Ascending aorta (tissue), 2 donors: ENCODE measurements around the gene OLFM1. TPM values are rescaled to one million over a fixed set of nuclear protein-coding genes. Genes with fewer than 3 reads are reported as not detected.

Experiments used
- DNase-seq, 2 donors: peaks; one replicate each; pipeline ENCODE4 v3.0.0-alpha.2; 2019; ENCODE audit warnings: low spot score in 2 of 2
- H3K27ac ChIP-seq, 2 donors: fragments of 200-600 bp; sonication (generic); one replicate each; pipeline ENCODE4 v1.5.1; 2016 to 2017; ENCODE audit warnings: mild to moderate bottlenecking in 1 of 2
- H3K27me3 ChIP-seq: fragments of 200-600 bp; sonication (generic); one replicate; pipeline ENCODE4 v1.5.1; 2017
- H3K36me3 ChIP-seq, 2 donors: fragments of 200-600 bp; sonication (generic); one replicate each; pipeline ENCODE4 v1.5.1; 2016
- H3K4me1 ChIP-seq, 2 donors: fragments of 200-600 bp; sonication (generic); one replicate each; pipeline ENCODE4 v1.5.1; 2016 to 2017; ENCODE audit warnings: mild to moderate bottlenecking in 1 of 2
- H3K4me3 ChIP-seq, 2 donors: fragments of 200-600 bp; sonication (generic); one replicate each; pipeline ENCODE4 v1.5.1; 2016 to 2017; ENCODE audit warnings: mild to moderate bottlenecking in 1 of 2
- H3K9me3 ChIP-seq, 2 donors: fragments of 200-600 bp; sonication (generic); one replicate each; pipeline ENCODE4 v1.5.1; 2016
- intact Hi-C: fragments of 100-400 bp; cut with DNase I; formaldehyde crosslinking; loops from one replicate; pipeline ENCODE4 v1.15.1; 2023
- total RNA-seq: library from RNA; depleted of rRNA; stranded (reverse); fragments of >200 nt; gene quantifications from one replicate; pipeline ENCODE4 v1.1.0, GENCODE V29; 2016
- TF ChIP-seq, protein P1 (sequence below), 3 experiments: fragments of 200-600 bp in 2 of 3; fragments of 450-650 bp in 1 of 3; sonication (generic) in 2 of 3; IDR thresholded peaks; one replicate each; pipeline ENCODE4 v1.5.1; 2016 to 2019; ENCODE audit warnings: antibody characterized with exemption in 3 of 3, mild to moderate bottlenecking in 1 of 3, moderate library complexity in 1 of 3

OLFM1 gene
- total RNA-seq, 1 donor from 2014 or later = 102 TPM

DNA sequence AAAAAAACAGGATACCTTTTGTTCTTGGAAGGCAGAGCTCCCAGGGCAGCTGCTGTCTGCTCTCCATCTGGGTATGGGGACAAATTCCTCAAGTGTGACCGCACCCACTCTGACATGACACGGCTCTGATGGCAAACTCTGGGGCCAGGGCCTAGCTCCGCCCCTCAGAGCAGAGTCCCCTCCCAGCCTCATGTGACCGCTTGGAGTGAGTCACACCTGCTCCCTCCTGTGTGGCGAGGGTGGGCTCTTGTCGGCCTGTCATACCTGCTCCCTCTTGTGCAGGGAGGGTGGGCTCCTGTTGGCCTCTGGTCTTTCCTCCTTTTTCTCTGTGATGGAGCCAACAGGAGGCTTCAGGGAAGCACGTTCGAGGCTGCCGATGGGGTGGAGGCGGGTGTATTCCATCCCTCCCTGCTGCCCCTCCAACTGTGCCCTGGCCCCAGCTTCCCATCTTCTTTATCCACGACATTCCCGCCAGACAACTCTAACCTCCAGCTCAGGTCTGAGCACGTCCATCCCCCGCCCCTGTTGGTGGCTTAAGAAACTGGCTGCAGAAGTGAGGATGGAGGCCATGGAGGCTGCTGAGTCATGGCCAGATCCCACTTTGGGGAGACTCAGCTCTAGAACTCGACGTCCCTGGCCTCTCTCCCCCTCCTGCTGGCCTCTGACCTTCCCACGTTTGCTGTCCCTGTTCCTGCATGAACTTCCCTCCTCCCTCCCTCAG lies 65.3 kb downstream of the OLFM1 start:
- H3K9me3 ChIP-seq = no peaks in the 10 kb centered on the region
- no peaks in the 10 kb centered on the region for H3K36me3 ChIP-seq
- H3K27ac ChIP-seq = no peak overlapping the region
- DNase-seq = no peak
- TF ChIP-seq, protein P1, sequence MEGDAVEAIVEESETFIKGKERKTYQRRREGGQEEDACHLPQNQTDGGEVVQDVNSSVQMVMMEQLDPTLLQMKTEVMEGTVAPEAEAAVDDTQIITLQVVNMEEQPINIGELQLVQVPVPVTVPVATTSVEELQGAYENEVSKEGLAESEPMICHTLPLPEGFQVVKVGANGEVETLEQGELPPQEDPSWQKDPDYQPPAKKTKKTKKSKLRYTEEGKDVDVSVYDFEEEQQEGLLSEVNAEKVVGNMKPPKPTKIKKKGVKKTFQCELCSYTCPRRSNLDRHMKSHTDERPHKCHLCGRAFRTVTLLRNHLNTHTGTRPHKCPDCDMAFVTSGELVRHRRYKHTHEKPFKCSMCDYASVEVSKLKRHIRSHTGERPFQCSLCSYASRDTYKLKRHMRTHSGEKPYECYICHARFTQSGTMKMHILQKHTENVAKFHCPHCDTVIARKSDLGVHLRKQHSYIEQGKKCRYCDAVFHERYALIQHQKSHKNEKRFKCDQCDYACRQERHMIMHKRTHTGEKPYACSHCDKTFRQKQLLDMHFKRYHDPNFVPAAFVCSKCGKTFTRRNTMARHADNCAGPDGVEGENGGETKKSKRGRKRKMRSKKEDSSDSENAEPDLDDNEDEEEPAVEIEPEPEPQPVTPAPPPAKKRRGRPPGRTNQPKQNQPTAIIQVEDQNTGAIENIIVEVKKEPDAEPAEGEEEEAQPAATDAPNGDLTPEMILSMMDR (IDR thresholded peaks at IDR 0.05) = no peak
- intact Hi-C loops = no loop called here
- no peaks in the 10 kb centered on the region for H3K27me3 ChIP-seq
- H3K4me1 ChIP-seq = no peaks in the 10 kb centered on the region
- no peak overlapping the region for H3K4me3 ChIP-seq

DNA sequence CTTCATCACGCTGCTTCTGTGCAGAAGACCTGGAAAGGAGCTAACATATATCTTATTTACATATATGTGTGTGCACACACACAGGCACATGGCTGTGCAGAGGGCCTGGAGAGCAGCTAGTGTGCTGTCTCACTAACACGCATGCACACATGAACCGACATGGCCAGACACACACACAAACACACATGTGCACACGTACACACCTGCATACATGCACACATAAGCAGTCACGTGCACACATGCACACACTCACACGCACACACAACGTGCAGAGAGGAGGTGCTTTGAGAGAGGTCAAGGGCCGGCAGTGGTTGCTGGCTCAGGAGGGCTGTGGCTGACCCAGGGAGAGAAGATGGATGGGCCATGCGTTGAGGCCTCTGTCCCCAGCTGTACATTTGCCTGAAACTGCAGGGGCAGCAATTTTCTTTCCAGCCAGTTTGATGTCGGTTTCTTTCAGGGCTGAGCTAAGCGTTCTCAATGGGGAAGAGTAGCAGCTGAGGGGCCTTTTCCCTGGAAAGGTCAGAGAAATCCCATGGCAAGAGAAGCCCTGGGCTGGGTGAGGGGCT lies 66.7 kb downstream of the OLFM1 start:
- Histone ChIP-seq H3K36me3 (no peaks in the 10 kb centered on the region), H3K9me3 (no peaks in the 10 kb centered on the region), H3K4me1 (no peaks in the 10 kb centered on the region), H3K4me3 (no peak overlapping the region), H3K27ac (no peak overlapping the region), H3K27me3 (no peaks in the 10 kb centered on the region)
- intact Hi-C loops = no loop called here
- TF ChIP-seq, protein P1 (IDR thresholded peaks at IDR 0.05) = no peak
- no peak for DNase-seq

DNA sequence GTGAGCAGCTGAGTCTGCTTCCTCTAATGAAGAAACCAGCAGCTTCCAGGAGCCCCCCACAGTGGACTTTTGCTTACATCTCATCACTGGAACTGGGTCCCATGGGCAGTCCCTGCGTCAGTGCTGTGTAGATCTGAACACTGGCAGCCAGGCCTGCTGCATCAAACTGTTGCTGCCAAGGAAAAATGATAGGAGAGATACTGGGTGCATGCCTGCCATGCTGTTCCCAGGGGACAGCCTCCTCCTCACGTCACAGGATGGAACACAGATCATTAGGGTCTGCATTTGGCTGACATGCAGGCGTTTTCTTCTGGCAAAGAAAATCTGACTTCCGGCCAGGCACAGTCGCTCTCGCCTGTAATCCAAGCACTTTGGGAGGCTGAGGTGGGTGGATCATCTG lies 67.9 kb downstream of the OLFM1 start:
- H3K27ac ChIP-seq = no peak overlapping the region
- H3K36me3 ChIP-seq = no peaks in the 10 kb centered on the region
- no peak for DNase-seq
- no peaks in the 10 kb centered on the region for H3K4me1 ChIP-seq
- no peaks in the 10 kb centered on the region for H3K9me3 ChIP-seq
- H3K4me3 ChIP-seq = no peak overlapping the region
- H3K27me3 ChIP-seq = no peaks in the 10 kb centered on the region
- TF ChIP-seq, protein P1 (IDR thresholded peaks at IDR 0.05) = no peak
- intact Hi-C loops = no loop called here

DNA sequence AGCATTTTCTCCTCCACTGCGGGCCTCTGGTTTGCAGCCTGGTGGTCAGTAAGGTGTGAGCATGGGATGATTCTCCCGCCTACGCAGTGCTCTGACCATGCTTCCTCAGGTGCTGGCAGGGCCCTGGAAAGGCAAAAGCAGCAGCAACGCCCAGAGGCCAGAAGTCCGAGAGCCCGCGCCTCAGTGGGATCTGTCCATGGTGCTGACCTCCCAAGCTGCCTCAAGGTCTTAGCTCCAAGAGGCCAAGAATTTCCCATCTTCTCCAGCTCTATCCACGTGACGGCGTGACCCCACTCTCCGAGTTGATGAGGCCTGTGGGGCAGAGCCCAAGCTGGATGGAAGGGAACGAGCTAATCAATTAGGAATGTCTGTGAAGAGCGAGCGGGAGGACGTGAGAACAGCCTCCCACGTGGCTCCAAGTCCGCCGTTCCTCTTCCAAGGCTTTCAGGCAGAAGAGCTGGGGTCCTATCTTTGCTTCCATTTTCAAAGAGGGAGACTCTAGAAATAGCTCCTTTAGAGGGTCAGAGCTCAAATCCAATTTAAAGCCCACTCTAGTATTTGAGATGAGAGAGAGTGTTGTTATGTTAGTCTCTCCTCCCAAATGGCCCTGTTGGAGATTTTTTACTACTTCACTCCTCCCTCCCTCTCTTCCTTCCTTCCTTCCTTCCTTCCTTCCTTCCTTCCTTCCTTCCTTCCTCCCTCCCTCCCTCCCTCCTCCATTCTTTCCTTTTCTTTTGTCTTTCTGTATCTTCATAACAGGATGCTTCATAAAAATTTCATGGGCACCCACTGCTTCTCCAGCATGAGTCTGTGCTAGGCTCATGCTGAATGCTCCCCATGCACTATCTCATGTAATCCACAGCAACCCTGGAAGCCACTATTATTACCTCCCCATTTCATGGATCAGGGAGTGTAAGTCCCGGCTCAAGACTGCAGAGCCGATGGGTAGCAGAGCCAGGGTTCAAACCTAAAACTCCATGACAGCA lies 69.3 kb downstream of the OLFM1 start:
- no peak overlapping the region for H3K4me3 ChIP-seq
- TF ChIP-seq, protein P1 (IDR thresholded peaks at IDR 0.05) = no peak
- intact Hi-C loops = no loop called here
- no peaks in the 10 kb centered on the region for H3K27me3 ChIP-seq
- H3K4me1 ChIP-seq = no peaks in the 10 kb centered on the region
- H3K36me3 ChIP-seq = no peaks in the 10 kb centered on the region
- no peak overlapping the region for H3K27ac ChIP-seq
- no peak for DNase-seq
- no peaks in the 10 kb centered on the region for H3K9me3 ChIP-seq

DNA sequence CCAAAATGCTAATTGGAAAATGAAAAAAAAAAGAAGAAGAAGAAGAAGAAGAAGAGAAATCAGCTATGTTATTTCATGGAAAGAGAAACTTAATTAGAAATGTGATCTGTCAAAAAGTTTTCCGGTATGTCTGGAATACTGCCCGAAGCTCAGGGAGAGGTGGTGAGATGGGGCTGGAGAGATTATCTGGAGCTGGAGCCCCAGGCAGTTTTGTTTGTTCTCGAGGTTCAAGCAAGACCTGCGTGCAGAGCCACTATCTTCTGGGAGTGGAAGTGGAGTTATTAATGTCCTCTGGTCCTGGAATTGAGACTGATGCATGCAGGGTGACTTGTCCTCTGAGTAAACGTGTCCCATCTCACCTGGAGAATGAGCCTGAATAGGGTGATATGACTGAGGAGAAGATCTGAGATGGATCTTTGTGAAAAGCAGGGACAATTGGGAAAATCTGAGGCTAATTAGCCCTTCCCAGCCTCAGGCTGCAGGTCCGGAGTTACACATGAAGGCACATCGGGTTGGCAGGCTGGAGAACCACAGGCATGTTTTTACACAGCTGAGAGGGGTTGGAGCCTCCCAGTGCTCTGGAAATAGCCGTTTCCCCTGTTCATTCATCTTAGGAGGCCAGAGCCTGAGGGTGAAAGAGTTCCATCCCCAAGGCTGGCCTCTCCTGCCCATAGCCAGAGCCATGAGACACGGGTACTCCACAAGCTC lies 70.5 kb downstream of the OLFM1 start:
- intact Hi-C loops = no loop called here
- Histone ChIP-seq H3K36me3 (no peaks in the 10 kb centered on the region), H3K9me3 (no peaks in the 10 kb centered on the region), H3K4me1 (no peaks in the 10 kb centered on the region), H3K27me3 (no peaks in the 10 kb centered on the region), H3K4me3 (no peak overlapping the region), H3K27ac (no peak overlapping the region)
- TF ChIP-seq, protein P1 (IDR thresholded peaks at IDR 0.05) = no peak
- DNase-seq = no peak
